Hematopoietic multipotent progenitor cell treated with erythropoietin and hydrocortisone succinate and interleukin-3 and kit ligand, for 15 days (in vitro differentiated cells): ENCODE measurements around the gene CHKA.

Source experiments
- DNase-seq: peaks from one replicate; pipeline ENCODE4 v3.0.0-alpha.2; 2015; ENCODE audit warnings: low spot score

Gene CHKA

DNA sequence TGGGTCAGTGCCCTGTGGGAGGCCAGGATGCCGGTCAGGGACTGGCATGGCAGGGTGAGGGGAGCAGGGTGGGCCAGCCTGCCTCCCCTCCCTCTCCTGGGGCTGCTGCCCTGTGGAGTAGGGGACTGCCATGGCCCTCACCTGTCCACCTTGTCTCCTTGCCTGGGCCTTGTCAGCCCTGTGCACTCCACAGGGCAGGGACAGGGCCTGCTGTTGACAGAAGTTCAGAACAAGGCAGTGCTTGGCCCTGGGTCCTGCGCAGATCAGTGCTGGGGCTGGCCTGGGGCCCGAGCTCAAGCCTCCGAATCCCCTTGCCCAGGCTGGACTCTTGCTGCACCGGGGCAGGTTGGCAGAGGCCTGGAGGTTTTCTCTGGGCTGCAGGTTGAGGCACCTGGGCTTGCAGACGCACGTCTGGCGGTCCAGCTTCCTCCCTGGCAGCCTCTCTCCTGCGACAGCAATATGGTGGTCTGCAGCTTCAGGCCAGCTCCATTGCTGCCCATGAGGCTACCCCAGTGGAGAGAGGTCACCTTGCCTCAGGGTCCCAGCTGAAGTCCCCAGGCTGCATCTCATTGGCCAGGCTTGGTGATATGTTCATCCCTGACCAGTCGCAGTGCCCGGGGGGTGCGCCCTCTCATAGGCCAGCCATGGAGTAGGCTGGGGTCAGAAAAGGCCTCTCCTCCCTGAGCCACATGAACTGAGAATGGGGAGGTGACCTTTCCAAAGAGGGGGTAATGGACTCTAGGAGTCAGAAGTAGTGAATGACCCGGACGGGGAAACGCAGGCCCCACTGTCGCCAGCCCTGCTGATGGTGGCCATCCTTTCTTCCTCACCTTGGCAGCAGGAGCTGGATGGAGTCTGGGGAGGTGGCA, 21.5 kb upstream of the CHKA start:
- no peak for DNase-seq

DNA sequence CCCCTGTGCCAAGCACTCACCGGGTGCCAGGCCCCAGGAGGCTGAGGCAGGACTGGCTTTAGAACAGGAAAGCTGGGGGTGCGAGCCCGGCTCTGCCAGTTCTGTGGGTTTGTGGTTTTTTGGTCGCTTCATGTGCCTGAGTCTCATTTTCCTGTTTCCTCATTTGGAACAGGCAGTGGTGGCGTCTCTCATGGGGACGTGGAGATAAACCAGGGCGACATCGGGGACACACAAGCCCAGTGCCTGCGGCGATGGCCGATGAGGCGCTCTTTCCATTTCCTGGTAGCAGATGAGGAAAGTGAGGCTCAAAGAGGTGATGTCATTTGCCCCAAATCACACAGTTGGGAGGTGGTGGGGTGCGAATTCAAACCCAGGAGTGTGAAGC, 20.8 kb upstream of the CHKA start:
- no peak for DNase-seq

DNA sequence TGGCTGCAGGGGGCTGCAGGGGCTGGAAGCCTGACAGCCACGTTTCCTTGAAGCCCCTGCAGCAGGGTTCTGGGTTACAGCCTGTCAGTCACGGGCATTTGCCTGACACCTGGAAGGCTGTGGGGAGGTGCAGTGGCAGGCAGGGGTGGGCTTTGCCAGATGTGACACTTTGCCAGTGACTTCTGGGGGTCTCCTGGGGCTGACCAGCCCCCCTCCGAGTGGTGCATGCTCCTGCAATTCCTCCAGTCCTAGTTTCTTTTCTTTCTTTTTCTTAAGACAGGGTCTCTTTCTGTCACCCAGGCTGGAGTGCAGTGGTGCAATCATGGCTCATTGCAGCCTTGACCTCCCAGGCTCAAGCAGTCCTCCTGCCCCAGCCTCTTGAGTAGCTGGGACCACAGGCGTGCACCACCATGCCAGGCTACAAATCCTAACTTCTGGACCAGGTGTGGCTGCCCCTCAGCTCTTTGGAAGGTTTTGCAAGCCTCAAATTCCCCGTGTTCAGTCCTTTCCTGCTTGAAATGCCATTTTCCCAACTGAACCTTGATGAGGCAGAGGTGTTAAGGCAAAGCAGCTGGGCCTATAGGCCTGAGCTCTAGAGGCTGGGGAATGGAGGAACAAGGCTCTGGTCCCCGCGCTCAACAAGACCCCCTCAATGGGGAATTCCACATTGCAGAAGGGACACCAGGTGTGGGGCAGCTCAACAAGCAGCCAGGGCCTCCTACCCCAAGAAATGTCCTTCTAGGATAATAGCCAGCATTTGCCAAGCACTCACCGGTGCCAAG, 20.2 kb upstream of the CHKA start:
- DNase-seq, result no peak

DNA sequence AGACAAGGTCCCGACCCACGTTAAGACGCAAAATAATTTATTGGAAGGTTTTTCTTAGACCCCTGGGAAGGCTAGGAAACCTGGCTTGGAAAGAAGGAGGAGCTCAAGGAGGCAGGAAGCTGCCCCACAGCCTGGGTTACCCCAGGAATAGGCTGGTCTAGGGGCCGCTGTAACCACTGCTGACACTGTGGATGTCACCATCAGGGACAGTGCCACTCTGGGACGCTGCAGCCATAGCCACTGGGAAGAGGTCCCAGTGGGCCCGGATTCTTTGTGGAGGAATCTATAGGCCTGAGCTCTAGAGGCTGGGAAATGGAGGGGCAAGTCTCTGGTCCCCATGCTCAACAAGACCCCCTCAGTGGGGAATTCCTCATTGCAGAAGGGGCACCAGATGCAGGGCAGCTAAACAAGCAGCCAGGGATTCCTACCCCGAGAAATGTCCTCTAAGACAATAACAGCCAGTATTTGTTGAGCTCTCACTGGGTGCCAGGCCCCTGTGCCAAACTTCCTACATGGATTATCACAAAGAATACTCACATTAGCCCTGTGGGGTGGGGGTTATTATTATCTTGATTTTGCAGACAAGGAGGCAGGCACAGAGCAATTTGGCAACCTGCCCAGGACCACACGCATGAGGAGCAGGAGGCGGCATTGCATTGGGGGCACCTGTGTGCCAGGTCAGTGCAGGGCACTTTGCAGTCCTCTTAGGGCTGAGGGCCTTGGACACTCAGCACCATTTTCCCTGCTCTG, 19.5 kb upstream of the CHKA start:
- DNase-seq, result no peak

DNA sequence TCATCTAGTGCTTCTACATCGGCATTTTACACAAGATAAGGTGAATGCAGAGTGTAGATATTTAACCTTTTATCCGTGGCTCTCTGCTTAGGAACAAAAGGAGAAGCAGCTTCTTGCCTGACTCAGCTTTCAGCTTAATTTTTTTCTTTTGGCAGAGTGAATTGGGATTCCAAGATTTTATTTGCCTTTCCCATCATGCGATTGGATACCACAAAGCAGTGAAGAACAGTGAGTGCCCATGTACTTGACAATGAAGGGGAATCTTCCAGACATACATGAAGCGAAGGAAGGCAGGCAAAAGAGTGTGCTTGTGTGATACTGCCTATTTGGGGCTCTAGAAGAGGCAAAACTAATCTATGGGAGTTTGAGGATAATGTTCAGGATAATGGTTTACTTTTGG, 17.0 kb upstream of the CHKA start:
- DNase-seq, result no peak

DNA sequence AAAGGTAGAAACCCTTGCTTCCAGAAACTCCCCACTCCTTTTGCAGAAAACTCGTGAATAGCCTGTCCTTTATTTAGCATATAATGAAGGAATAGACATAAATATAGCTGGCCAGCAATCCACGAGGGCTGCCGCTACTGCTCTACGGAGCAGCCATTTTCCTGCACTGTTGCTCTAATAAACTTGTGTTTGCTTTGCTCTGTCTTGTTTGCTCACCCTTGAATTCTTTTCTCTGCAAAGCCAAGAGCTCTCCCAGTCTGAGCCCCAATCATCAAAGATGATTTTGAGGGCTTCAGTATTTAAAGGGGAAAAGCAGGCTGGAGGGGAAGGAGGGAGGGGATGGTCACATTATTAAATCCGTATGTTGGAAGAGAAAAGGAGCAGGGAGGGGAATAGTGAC, 16.6 kb upstream of the CHKA start:
- DNase-seq, result no peak

DNA sequence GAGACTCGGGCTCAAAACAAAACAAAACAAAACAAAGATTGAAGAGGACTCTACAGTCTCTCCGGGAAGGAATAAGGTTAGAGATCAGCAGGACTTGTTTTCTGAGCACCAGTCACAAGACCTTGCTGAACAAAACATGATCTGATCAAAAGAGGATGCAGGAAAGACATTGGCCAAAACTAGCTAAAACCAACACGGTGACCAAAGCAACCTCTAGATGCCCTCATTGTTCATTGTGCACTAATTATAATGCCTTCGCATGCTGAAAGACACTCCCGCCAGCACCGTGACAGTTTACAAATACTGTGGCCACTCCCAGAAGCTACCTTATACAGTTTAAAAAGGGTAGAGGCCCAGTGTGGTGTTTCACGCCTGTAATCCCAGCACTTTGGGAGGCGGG, 15.7 kb upstream of the CHKA start:
- DNase-seq, result no peak

DNA sequence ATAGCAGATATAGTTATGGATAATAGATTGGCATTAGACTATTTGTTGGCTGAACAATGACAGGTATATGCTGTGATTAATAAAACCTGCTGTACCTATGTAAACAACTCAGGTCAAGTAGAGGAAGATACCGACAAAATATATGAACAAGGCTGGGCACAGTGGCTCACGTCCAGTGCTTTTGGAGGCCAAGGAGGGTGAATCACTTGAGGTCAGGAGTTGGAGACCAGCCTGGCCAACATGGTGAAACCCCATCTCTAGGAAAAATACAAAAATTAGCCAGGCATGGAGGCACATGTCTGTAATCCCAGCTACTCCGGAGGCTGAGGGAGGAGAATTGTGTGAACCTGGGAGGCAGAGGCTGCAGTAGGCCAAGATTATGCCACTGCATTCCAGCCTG, 14.0 kb upstream of the CHKA start:
- no peak for DNase-seq

DNA sequence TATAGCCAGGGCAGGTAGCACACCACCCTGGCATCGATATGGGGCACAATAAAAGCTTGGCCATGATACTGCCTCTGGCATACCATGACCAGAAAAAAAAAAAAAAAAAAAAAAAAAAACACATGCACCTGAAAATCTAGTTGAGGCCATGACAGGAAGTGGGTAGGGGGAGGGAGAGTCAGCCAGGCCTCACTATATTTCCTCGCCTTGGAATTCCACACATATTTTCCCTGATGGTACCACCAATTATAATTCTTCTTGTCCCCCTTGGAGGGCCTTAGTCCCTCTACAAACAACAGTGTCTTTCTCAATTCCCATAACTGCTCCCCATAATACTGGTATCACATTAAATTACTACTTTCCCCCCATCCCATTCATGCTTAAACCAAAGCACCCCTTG, 12.6 kb upstream of the CHKA start:
- no peak for DNase-seq

DNA sequence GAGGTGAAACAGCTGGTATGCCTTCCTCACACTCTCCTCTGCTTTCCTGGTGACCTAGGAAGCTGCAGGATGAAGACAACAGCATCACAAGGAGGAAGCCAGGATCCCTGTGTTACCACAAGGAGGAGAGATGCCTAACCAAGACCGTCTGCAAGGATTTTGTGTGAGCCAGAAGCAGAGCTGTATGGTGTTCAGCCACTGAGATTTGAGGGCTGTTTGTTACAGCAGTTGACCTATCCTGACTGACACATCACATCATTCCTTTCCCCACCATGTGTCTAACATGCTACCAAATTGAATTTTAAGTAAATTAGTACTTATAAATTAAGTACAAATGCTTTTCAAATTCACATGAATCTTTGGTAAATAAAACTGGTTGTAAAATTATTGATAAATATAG, 8.9 kb upstream of the CHKA start:
- no peak for DNase-seq

DNA sequence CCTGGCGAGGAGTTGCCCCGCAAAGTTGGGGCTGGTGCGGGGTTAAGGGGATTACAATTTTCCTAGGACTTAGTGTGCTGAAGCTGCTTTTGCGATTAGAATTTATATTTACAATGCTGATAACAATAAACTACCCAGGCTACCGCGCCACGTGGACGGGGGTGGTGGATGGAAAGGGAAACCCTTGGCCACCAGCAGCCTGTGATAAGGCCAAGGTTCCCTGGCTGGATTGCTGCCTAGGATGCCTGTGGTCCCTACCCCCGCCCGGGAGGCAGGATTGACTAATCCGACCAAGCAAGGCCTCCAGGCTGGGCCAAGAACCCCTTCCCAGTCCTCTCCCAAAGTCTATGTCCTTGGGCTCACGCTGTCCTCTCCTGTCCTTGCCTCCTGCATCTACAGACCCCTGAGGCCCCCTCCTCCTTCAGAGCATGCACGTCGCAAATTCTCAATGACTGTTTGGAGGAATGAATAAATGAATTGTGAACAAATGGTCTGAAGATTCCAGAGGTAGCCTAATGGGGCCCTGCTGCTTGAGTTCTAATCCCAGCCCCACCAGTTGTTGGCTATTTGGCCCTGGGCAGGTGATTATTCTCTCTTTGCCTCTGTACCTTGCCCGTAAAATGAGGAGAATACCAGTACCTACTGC, 7.6 kb upstream of the CHKA start:
- DNase-seq, result no peak

DNA sequence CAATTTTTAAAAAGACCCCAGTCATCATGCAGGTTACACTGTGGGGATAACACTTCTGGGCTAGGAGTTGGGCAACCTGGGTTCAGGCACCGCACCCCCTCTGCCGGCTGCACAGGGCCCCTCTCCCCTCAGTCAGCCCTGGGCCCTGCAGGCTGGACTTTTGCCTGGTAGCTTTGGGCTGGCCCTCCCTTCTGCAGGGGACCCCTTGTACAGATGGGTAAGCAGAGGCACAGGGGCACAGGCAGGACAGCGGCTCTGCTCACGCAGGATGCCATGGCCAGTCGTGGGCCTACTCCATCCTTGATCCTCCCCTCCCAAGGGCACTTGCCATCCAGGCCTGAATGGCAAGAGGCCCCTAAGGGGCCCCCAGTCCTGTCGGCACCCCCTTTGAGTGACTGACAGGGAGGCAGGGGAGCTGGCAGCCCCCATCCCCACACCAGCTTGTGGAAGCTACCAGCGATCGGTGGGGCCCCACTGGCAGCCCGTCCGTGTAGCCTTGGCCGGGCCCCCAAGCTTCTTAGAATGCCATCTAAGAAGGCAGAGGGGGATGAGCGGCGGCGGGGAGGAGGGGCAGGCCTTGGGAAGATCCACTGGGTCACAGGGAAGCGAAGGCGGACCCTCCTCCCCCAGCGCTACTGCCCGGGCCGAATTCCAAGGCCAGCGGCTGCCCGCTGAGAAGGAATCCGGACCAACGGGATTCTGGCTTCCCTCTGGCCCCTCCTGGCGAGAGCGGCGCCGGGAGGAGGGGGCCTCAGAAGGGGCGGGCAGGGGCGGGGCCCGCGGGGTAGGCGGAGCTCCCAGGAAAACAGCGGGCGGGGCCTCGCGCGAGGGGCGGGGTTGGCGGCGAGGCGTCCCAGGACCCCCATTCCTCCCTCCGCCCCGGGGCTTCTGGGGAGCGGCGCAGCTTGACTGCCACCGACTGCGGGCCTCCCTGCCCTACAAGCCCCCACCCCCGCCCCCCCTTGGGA, 6.8 kb upstream of the CHKA start:
- no peak for DNase-seq

DNA sequence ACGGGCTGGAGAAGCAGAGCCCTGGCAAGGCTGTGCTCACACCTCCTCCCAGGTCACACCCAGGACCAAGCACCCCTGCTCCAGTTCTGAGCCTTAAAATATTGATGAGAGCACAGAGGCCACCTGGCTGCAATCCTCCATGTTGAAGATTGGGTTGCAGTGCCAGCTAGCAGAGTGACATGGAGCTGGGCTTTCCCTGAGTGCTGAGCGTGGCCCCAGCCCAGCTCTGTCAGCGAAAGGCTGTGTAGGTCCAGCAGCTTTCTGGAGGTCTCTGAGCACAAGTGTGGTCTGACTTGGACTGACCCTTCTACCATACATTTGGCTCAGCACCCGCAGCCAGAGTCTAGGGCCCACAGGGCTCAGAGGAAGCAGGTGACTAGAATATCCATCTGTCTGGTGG, 4.0 kb upstream of the CHKA start:
- no peak for DNase-seq

DNA sequence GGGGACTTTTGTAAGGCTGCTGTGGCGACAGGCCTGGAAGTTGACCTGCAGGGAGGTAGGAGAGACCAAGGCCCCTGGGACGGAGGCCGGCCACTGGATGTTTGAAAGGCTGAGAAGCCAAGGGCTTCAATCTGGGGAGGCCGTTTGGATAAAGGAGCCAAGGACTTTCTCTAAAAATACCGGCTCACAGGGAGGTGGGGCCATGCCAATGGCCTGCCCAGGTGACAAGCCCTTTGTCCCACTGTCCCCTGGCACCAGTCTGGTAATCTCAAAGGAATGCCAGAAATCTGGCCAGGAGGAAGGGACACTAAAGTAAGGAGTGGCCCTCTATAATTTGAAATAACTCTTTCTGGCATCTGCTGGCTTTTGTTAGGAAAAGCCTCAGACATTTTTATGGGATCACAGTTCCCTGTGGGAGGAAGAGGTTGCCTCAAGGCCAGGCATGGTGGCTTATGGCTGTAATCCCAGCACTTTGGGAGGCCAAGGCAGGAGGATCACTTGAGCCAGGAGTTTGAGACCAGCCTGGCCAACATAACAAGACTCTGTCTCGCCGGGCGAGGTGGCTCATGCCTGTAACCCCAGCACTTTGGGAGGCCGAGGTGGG, 1.9 kb upstream of the CHKA start:
- no peak for DNase-seq

DNA sequence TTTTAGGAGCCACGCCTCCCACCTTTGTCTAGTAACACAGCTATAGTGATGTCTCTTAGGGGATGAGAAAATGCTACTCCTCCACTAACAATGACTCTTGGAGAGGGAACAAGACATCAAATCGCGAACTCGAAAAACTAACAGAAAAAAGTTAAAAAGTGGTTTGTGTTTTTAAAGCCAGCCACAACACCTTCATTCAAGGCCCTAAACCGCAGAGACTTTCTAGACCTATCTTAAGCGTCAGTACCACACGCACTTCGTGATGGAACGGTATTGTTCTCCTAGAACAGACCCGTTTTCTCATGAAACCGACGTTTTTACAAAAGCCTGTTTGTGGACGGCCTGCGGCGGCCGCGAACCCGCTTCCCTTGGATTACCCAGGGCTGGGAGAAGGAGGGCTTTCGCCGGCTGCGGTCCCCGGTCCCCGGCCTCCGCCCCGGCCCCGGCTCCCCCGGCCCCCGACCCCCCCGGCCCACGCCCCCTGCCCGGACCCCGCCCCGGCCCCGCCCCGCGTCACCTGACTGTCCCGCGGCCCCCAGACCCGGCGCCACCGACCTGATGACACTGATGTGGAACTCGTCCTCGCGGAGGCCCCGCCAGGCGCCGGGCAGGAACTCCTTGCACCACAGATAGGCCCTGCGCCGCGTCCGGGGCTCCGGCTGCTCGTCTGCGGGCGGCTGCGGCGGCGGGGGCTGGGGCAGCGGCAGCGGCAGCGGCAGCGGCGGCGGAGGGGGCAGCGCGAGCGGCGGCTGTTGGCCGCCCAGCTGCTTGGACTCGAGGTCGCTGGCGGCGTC, 718 bp downstream of the CHKA start:
- DNase-seq, result peak; percentile 35

DNA sequence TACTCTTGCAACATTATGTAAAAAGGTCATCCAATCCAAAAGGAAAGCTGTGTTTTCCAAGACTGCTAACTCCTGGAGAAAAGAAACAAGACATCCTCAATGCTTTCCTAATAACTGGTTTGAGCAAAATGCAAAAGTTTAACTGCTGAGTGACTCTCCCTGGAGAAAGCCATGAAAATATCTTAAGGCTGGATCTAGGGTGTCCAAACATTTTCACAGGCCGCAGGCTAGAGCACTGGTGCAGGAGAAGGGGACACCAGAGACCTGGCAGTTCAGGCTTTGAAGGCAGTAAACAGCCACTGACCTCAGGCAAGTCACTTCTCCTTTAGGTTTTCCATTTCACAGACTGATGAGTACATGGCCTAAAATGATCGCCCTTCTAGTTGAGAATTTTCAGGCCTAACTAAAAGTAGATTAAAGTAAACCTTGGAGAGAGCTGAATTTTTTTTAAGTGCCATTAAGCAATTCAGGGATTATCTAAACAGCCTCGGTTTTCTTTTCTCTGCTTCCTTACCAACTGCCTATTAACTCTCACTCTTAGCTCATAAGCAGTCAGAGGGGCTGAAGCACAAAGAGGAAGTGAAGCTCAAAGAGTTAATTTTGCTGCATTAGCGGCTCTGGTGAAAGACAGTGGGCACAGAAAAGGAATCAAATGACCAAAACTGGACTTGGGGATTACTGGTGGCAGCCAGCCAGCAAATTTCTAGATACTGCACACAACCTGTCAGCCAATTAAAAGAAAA, 2.3 kb downstream of the CHKA start:
- no peak for DNase-seq

DNA sequence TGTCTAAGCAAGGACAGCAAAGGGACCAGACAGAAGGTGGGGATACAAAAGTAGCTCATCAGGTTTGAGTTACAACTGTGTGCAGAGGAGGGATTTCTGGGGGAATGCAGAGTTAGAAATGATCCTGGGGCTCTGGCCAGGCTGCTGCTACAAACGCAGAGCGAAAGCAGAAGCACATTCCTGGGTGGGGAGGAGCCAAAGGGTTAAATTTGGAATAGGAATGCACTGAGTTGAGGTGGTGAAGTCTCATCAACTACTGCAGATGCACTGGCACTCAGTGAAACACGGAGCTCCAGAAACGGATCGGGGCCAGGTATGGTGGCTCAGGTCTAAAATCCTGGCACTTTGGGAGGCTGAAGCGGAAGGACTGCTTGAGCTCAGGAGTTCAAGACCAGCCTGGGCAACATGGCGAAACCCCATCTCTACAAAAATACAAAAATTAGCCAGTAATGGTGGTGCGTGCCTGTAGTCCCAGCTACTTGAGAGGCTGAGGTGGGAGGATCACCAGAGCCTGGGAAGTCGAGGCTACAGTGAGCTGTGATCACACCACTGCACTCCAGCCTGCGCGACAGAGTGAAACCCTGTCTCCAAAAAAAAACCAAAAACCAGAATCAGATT, 3.2 kb downstream of the CHKA start:
- DNase-seq, result no peak

DNA sequence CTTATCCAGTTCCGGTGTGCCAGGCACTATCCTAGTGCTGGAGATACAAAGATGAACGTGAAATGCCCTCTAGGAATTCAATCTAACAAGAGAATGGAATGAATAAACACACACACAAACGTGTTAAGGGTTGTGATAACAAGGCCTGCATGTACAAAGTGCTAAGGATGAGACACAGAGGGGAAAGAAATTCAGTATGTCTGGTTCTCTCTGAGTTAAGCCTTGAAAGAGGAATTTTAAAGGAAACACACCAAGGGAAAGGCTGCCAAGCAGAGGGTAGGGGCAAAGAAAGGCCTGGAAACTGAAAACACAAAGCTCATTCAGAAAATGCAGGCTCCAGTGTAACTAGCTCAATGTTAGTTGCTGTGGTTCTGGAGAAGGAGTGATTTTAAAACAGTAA, 4.2 kb downstream of the CHKA start:
- DNase-seq, result no peak

DNA sequence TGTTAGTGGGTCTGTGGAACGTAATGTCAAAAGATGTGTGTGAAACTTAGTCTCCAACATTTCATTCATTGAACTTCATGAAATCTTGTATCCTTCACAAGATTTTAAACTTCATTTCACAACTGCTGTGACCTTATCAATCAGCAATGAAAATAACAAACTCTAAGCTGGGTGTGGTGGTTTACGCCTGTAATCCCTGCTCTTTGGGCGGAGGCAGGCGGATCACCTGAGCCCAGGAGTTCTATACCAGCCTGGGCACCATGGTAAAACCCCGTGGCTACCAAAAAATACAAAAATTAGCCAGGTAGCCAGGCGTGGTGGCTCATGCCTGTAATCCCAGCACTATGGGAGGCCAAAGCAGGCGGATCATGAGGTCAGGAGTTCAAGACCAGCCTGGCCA, 5.1 kb downstream of the CHKA start:
- no peak for DNase-seq
